ENCODE measurements around the gene KIN.
A peak's percentile ranks its signal among the peaks of the same experiment; 100 is the strongest.
"Not testable (repeated sequence)": the region's sequence is repeated elsewhere in the genome, so short reads cannot be mapped to it uniquely, and the experiment has no call there.

Gene KIN, protein sequence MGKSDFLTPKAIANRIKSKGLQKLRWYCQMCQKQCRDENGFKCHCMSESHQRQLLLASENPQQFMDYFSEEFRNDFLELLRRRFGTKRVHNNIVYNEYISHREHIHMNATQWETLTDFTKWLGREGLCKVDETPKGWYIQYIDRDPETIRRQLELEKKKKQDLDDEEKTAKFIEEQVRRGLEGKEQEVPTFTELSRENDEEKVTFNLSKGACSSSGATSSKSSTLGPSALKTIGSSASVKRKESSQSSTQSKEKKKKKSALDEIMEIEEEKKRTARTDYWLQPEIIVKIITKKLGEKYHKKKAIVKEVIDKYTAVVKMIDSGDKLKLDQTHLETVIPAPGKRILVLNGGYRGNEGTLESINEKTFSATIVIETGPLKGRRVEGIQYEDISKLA

DNA sequence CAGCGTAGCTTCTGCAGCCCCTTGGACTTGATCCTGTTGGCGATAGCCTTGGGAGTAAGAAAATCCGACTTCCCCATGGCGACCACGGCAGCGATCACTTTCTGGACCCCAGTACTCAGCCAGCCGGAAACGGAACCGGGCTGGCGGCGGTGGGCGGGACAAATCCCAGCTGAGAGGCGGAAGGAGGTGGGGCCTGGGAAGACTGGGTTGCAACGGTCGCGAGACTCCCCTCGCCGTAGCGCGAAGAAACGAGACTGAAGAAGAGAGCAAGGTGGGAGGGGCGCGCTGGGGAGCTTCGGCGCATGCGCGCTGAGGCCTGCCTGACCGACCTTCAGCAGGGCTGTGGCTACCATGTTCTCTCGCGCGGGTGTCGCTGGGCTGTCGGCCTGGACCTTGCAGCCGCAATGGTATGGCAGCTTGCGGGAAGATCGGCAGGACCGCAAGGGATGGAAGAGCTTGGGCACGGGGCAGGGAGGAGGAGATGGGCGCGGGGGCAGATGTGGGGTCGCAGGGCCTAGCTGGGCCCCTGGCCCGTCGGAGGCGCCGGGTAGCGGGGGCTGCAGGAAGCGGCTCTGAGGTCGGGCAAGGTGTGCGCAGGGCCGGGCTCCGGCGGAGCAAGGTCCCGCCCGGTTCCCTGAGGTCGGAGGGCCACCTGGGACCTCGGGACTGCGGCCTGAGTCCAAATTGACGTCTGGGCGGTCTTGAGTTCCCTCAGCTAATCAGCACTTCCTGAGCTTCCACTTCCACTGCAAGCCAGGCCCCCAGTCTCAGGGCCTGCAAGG lies at the start of gene KIN, which contains the start of gene ATP5F1C:
TSS of gene KIN (minus strand) at position 137 of the 782 bp plus-strand sequence. CDS start at position 77, 60 bp downstream.
TSS of gene ATP5F1C (plus strand) at position 321 of the 782 bp plus-strand sequence. CDS start at position 352, 31 bp downstream.
- DNase-seq: peak; percentile 75

DNA sequence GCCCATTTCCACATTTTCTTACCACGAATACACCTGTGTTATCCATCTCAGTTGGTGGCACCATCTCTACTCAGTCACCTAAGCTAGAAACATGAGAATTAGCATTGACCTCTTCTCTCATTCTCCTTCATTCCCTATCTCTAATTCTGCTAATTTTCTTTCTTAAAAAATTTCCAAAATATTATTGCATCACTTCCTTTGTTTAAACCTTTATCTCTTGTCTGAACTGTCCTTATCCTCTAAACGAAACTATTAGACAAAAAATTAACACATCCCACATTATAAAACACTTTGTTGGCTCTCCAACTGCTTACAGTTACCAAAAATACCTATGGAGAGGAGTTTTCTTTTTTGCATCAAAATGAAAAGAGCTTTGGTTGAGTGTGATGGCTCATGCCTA lies 48.8 kb upstream of the KIN start:
- no peak for DNase-seq

DNA sequence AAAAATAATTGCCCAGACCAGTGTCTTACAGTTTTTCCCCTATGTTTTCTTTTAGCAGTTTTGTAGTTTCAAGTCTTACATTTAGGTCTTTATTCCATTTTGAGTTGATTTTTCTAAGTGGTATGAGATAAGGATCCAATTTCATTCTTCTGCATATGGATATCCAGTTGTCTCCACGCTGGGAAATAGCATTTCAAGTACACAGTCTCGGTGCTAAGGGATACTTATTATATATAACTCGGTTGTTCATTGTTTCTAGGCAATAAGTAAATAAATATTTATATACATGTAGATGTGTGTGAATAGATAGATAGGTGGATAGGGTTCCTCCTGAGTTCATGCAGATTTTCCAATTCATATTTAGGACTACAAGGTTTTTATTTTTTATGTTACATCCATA lies 46.5 kb upstream of the KIN start:
- no peak for DNase-seq

DNA sequence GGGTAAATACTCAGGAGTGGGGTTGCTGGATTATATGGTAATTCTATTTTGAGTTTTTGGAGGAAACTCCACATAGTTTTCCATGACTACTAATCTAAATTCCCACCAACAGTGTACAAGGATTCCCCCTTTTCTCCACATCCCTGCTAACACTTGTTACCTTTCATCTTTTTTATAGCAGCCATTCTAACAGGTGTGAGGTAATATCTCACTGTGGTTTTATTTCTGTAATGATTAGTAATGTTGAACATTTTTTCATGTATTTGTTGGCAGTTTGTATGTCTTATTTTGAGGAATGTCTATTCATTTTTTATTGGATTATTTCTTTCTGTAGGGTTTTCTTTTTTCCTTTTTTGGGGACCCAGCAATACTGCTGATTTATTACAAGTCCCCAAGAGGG lies 45.4 kb upstream of the KIN start:
- no peak for DNase-seq

DNA sequence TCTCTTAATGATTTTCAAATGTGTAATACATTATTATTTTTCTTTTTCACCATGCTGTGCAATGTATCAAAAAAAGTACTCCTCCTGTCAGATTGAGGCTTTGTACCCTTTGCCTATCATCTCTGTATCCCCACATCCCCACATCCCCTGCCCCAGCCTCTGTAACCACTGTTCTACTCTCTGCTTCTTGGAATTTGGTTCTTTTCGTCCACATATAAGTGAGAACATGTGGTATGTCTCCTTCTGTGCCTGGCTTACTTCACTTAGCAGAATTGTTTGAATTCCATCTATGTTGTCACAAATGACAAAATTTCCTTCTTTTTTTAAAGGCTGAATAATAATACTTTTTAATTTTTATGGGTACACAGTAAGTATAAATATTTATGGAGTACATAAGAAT lies 44.3 kb upstream of the KIN start:
- no peak for DNase-seq

DNA sequence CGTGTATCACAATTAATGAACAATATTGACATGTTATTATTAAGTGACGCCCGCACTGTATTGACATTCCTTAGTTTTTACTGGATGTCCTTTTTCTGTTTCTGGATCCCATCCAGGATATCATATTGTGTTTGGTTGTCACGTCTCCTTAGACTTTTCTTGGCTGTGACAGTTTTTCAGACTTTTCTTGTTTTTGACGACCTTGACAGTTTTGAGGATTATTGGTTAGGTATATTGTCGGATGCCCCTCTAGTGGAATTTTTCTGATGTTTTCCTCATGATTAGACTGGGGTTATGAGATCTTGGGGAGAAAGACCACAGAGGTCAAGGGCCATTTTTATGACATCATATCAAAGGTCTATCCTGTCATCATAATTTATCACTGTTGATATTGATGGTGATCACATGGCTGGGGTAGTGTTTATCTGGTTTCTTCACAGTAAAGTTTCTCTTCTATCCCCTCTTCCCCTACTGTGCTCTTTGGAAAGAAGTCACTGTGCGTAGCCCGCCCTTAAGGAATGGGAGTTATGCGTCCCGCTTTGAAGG lies 41.6 kb upstream of the KIN start:
- no peak for DNase-seq

DNA sequence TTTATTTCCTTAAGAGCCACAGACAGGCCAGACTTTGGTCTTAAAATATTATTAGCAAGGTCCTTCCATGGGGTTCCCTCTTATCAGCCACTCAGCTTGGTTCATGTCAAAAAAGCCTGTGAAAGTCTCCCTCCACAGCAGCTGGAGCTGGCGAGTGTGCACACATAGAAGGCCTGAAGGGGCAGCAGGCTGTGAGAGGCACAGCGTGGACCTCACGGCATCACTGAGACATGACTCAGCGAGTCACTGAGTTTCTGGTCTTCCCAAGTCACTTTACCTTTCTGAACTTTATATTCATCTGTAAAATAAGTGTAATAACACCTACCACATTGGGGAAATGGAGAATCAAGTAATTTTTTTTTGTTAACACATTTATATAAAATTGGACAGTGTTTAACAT lies 39.2 kb upstream of the KIN start:
- DNase-seq: no peak

DNA sequence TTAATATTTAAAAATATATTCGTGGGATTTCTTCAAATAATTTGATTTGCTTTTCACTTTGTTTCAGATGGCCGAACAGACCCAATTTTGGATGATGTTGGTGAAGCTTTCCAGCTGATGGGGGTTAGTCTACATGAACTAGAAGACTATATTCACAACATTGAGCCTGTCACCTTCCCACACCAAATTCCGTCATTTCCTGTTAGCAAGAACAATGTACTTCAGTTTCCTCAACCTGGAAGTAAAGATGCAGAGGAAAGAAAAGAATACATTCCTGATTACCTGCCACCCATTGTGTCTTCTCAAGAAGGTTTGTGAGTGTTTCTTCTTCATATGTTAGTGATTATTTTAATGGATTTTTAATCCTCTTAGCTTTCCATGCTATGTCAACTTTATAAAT lies 36.5 kb upstream of the KIN start:
- no peak for DNase-seq

DNA sequence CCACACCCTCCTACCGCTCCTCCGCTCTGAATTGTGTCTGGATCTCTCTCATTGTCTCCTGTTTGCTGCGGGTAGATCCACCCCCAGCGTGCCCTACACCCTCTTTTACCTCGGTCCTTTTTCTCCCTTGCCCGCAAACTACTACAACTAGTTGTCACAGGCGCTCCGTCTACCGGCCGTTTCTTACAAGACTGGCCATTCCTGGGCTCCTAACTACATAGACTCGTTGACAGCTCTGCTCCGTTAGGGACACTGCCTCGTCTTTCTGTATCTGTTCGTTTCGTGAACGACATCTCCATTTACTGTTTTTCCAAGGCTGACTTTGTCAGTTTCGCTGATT lies 31.3 kb upstream of the KIN start:
- DNase-seq: peak; percentile 6

DNA sequence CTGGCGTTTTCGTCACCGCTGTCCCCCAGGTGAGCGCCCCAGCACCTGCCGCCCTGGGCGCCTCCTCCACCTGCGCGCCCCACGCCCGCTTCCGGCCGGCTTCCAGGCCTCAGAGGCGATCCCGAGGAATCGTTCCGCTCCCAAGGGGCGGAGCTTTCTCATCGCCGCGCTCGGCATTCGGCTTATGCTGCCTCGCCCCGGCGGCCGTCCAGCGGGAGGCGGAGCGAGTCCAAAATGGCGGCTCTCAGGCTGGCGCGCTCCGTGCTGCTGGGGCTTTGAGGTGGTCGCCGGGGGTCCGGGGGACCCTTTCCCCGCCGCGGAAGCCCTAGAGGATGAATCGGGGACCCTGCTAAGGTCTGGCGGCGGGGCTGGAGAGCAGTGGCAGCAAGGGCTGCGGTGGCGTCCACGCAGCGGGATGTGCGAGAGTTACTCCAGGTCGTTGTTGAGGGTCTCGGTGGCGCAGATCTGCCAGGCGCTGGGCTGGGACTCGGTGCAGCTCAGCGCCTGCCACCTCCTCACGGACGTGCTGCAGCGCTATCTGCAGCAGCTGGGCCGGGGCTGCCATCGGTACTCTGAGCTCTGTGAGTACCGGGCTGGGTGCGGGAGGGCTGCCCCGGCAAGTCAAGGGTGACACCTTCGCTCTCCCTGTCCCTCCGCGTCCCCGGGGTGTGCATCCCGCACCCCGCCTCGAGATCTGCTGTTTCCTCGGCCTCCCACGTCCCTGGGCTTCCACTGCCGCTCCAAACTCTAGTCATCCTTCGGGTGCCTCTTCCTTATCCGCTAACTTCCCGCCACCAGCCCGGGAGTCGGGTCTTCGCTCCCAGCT lies 30.7 kb upstream of the KIN start, which contains the start of gene TAF3:
TSS of gene TAF3 (plus strand) at position 211 of the 826 bp plus-strand sequence. CDS start at position 416, 205 bp downstream.
- peak; percentile 63 for DNase-seq

DNA sequence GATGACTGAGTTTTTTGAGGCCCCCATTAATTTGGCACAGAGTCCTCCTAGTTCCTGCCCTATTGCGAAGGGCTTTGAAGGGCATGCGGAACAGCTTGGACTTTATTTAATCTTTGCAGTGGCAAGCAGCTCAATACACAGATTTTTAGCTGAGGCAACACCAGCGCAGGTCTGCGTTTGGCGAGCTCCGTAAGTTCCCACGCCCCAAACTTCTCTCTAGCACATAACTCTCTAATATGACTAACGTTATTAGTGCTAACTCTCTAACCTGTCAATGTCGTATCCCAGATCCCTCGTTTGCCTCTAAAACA lies 30.1 kb upstream of the KIN start:
- DNase-seq: no peak

DNA sequence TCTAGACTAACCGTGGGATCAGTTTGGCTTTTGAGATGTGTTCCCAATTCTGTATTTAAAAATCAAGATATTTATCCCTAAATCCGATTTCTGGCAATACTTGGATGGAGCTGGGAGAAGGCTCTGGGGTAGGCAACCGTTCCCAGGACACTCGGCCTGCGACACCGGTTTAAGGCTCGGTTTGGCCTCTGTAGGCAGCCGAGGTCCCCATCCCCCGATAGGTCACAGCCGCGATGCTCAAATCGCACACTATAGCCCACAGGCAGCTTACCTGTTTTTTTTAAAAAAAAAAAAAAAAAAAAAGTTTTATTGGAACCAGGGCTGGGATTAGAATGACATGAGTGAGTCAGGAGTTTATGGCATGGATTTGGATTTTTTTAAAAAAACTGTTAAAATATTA lies 29.8 kb upstream of the KIN start:
- DNase-seq: no peak

DNA sequence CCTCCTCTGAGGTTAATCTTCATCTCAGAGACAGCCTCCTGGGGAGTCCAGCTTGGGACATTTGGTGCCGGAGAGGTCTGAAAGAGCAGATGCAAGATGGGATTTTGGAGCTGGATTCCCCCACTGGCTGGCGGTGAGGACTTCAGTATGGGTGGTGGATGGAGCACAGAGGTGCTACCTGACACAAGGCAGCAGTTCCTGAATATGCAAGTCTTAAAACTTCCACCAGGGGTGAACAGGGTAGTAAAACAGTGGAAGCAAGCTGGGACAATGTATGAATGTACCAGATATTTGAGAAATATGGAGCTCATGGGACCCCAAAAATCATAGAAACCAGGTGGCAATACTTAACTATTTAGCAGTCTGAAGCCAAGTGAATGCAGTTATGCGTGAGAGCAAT lies 25.7 kb upstream of the KIN start:
- DNase-seq: no peak

DNA sequence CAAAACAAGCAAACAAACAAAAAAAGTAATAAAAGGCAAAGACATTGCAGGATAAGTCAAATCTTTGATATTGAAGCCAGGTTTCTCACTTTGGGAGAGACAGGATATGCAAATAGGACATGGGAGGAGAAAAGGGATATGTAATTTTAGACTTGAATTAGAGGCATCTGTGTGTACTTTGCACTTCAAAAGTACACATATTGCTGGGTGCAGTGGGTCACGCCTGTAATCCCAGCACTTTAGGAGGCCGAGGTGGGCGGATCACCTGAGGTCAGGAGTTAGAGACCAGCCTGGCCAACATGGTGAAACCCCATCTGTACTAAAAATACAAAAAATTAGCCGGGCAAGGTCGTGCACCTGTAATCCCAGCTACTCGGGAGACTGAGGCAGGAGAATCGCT lies 23.9 kb upstream of the KIN start:
- DNase-seq: not testable (repeated sequence)

DNA sequence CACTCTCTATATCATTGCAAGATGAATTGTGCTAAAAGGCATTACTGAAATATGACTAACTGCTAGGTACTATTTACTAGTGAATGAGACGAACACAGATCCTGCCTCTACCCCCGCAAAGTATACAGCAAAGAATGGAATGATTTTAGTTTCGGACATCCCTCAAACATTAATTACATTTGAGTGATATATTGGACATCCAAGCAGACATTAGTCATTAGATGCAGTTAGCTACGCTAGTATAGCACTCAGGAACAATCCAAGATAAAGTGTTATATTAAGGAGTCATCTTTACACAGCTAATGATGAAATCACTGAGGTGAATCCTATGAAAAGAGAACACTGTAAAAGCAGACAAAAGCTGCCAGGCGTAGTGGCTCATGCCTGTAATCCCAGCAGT lies 23.2 kb upstream of the KIN start:
- DNase-seq: no peak

DNA sequence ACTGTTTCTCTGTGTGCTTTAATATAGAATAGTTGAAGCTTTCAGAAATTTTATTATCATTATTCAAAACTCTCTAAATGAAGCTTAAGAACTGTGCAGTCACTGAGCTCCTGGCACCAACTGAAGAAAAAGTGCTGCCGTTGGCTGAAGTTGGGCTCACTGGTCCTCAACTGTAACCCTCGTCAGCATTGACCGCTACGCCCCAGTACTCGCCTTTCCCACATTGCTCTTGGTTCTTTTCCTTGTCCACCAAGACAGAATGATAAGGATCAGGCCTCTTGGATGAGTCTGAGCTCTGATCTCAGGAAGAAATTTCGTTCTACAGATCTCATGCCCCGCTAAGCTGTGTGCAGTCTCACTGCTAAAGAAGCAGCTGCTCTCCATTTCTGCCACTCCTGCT lies 22.6 kb upstream of the KIN start:
- no peak for DNase-seq

DNA sequence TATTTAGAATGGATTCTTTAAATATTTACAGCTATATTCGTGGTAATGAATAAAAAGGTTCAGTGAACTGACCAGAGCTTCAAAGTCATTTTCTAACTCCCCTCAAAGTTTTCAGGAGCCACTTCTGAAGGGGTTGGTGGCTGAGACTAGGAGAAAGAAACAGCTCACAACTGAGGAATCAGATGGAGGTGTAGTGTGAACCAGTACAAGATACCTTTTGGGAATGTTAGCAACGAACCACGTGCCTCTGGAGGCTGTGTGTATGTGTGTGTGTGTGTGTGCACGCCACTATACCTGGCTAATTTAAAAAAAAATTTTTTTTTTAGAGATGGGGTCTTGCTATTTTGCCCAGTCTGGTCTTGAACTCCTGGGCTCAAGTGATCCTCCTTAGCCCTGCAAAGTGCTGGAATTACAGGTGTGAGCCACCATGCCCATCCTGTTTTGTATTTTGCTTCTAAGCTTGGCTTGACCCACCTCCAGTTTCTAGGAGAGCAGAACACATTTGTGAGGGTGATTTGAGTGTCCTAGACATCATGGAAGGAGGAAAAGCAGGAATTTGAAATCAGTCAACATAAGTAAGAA lies 21.0 kb upstream of the KIN start:
- DNase-seq: no peak

DNA sequence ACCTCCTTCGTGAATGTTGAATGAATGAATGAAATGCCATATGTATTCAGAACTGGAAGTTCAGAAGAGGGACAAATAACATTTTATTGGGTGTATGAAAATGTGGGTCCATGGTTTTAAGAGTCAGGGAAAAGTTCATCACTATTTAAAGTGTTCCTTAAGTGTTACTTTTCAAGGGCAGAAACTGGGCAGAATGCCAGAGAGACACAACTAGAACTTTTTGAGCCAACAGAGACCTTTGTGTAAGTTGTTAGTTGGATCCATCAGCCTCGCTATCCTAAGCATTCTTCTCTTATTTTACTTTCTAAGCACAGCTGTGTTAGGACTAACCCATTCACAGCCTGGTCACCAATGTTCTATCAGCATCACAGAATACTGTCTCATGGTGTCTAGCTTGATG lies 16.9 kb upstream of the KIN start:
- no peak for DNase-seq

DNA sequence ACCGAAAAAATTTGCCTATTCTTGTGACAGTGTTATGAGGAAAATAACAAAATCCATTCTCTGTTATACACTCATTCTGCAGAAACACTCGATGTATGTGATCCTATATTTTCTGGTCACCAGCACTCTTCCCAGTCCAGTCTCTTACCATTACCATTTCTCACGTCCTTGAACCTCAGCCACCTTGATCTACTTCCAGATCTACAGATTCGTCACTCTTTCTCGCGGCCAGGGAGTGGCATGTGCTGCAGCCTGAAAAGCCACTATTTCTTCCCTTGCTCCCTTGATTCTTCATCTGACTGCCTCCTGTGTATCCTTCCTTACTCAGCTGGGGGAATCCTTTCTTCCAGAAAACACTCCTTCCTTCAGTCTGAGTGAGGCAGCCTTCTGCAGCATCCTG lies 16.4 kb upstream of the KIN start:
- DNase-seq: no peak

DNA sequence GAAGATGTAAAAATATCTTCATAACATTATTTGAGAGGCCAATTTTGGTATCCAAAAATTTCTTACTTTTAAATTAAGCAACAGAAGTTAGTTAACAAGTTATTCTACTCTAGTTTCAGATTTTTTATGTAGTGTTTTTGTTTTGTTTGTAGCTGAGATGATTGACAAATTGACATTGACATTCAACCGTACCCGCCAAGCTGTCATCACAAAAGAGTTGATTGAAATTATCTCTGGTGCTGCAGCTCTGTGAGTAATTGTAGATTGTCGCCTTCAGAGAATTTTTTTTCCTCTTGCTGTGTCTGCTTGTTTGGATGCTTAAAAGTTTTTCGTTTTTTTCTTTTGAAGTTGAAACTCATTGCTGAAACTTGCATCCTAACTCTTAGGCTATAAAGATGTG lies 14.8 kb upstream of the KIN start:
- no peak for DNase-seq

DNA sequence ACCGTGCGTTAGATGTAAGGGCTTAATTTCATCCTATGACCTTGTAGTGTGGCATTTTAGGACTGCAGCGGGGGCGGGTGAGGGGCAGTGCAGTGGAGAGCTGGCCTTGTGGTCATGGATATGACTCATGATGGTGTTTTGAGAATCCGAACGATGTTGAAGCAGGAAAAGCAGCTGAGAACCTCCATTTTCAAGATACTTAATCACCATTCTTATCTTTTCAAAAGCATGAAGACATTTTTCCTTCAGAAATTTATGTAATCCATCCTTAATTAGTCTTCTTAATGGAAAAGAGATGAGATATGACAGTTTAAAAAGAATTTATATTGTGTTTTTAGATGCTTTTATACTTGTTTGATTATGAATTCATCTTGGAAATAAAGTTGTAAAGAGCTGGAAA lies 9.8 kb upstream of the KIN start:
- no peak for DNase-seq

DNA sequence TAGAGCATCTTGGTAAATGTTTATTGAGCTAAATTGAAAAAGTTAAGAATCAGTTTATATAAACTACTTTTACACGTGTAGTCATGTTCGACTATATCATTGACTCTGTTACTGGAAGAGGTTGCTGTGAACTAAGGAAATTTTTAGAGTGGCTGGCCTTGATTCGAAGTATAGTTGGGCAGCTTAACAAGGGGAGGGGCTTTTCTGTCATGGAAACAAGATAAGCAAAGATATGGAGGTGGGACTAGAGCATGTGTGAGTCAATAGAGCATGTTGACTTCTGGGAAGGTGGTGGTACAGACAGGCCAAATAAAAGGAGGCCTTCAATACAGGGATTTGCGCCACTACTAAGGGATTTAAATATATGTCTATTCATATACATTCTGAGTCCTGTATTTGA lies 7.8 kb upstream of the KIN start:
- no peak for DNase-seq

Data from DMS79 treated with DMSO at 0.1 percent for 48 hours (cell line).